ENCODE measurements around the gene ANKRD28.
"Not testable (repeated sequence)": the region's sequence is repeated elsewhere in the genome, so short reads cannot be mapped to it uniquely, and the experiment has no call there.

Gene ANKRD28

GRCh38 chr3:15819043-15819442, 21.3 kb upstream of the ANKRD28 start:
- no peaks in the 10 kb centered on the region for H3K4me1 ChIP-seq (ENCODE audit: insufficient read depth, low read length)
- no peaks in the 10 kb centered on the region for H3K36me3 ChIP-seq (ENCODE audit: insufficient read depth, low read length)
- H3K27me3 ChIP-seq (ENCODE audit: insufficient read depth, low read length), result no peaks in the 10 kb centered on the region
- H3K4me3 ChIP-seq (ENCODE audit: low read length), result no peak overlapping the region
- peaks cover 2% of the 10 kb centered on the region for H3K9me3 ChIP-seq (ENCODE audit: low read length)
- H2AFZ ChIP-seq (ENCODE audit: low read depth, low read length), result no peak overlapping the region

GRCh38 chr3:15815696-15816095, 17.9 kb upstream of the ANKRD28 start:
- H3K27me3 ChIP-seq (ENCODE audit: insufficient read depth, low read length), result no peaks in the 10 kb centered on the region
- no peak overlapping the region for H3K4me3 ChIP-seq (ENCODE audit: low read length)
- no peak overlapping the region for H2AFZ ChIP-seq (ENCODE audit: low read depth, low read length)
- no peaks in the 10 kb centered on the region for H3K9me3 ChIP-seq (ENCODE audit: low read length)
- no peaks in the 10 kb centered on the region for H3K36me3 ChIP-seq (ENCODE audit: insufficient read depth, low read length)
- no peaks in the 10 kb centered on the region for H3K4me1 ChIP-seq (ENCODE audit: insufficient read depth, low read length)

- H3K4me1 ChIP-seq (ENCODE audit: insufficient read depth, low read length); H3K4me3 ChIP-seq (ENCODE audit: low read length); H3K36me3 ChIP-seq (ENCODE audit: insufficient read depth, low read length); H3K27me3 ChIP-seq (ENCODE audit: insufficient read depth, low read length); H3K9me3 ChIP-seq (ENCODE audit: low read length); H2AFZ ChIP-seq (ENCODE audit: low read depth, low read length): not testable (repeated sequence)
Observed at GRCh38 chr3:15813079-15813478, 15.3 kb upstream of the ANKRD28 start.

- H3K4me3 ChIP-seq (ENCODE audit: low read length), result no peak overlapping the region
- no peaks in the 10 kb centered on the region for H3K4me1 ChIP-seq (ENCODE audit: insufficient read depth, low read length)
- no peaks in the 10 kb centered on the region for H3K36me3 ChIP-seq (ENCODE audit: insufficient read depth, low read length)
- no peak overlapping the region for H2AFZ ChIP-seq (ENCODE audit: low read depth, low read length)
- no peaks in the 10 kb centered on the region for H3K9me3 ChIP-seq (ENCODE audit: low read length)
- no peaks in the 10 kb centered on the region for H3K27me3 ChIP-seq (ENCODE audit: insufficient read depth, low read length)
Observed at GRCh38 chr3:15812183-15812582, 14.4 kb upstream of the ANKRD28 start.

GRCh38 chr3:15810702-15811101, 12.9 kb upstream of the ANKRD28 start:
- H3K9me3 ChIP-seq (ENCODE audit: low read length), result no peaks in the 10 kb centered on the region
- H3K27me3 ChIP-seq (ENCODE audit: insufficient read depth, low read length), result no peaks in the 10 kb centered on the region
- no peaks in the 10 kb centered on the region for H3K36me3 ChIP-seq (ENCODE audit: insufficient read depth, low read length)
- no peak overlapping the region for H2AFZ ChIP-seq (ENCODE audit: low read depth, low read length)
- H3K4me1 ChIP-seq (ENCODE audit: insufficient read depth, low read length), result no peaks in the 10 kb centered on the region
- H3K4me3 ChIP-seq (ENCODE audit: low read length), result no peak overlapping the region

- Histone ChIP-seq H3K27me3 (ENCODE audit: insufficient read depth, low read length) (no peaks in the 10 kb centered on the region), H3K36me3 (ENCODE audit: insufficient read depth, low read length) (no peaks in the 10 kb centered on the region), H3K9me3 (ENCODE audit: low read length) (no peaks in the 10 kb centered on the region), H3K4me1 (ENCODE audit: insufficient read depth, low read length) (no peaks in the 10 kb centered on the region), H2AFZ (ENCODE audit: low read depth, low read length) (no peak overlapping the region), H3K4me3 (ENCODE audit: low read length) (no peak overlapping the region)
Observed at GRCh38 chr3:15809313-15809712, 11.5 kb upstream of the ANKRD28 start.

- H3K27me3 ChIP-seq (ENCODE audit: insufficient read depth, low read length), result no peaks in the 10 kb centered on the region
- no peaks in the 10 kb centered on the region for H3K9me3 ChIP-seq (ENCODE audit: low read length)
- no peak overlapping the region for H2AFZ ChIP-seq (ENCODE audit: low read depth, low read length)
- H3K36me3 ChIP-seq (ENCODE audit: insufficient read depth, low read length), result no peaks in the 10 kb centered on the region
- no peak overlapping the region for H3K4me3 ChIP-seq (ENCODE audit: low read length)
- H3K4me1 ChIP-seq (ENCODE audit: insufficient read depth, low read length), result no peaks in the 10 kb centered on the region
Observed at GRCh38 chr3:15808679-15809310, 11.0 kb upstream of the ANKRD28 start.

- H2AFZ ChIP-seq (ENCODE audit: low read depth, low read length), result no peak overlapping the region
- no peaks in the 10 kb centered on the region for H3K9me3 ChIP-seq (ENCODE audit: low read length)
- no peak overlapping the region for H3K4me3 ChIP-seq (ENCODE audit: low read length)
- no peaks in the 10 kb centered on the region for H3K4me1 ChIP-seq (ENCODE audit: insufficient read depth, low read length)
- no peaks in the 10 kb centered on the region for H3K27me3 ChIP-seq (ENCODE audit: insufficient read depth, low read length)
- H3K36me3 ChIP-seq (ENCODE audit: insufficient read depth, low read length), result no peaks in the 10 kb centered on the region
Observed at GRCh38 chr3:15805756-15806266, 8.0 kb upstream of the ANKRD28 start.

GRCh38 chr3:15804553-15805095, 6.8 kb upstream of the ANKRD28 start:
- Histone ChIP-seq H3K36me3 (ENCODE audit: insufficient read depth, low read length) (no peaks in the 10 kb centered on the region), H3K9me3 (ENCODE audit: low read length) (no peaks in the 10 kb centered on the region), H3K4me3 (ENCODE audit: low read length) (no peak overlapping the region), H3K27me3 (ENCODE audit: insufficient read depth, low read length) (no peaks in the 10 kb centered on the region), H2AFZ (ENCODE audit: low read depth, low read length) (no peak overlapping the region), H3K4me1 (ENCODE audit: insufficient read depth, low read length) (no peaks in the 10 kb centered on the region)

GRCh38 chr3:15803921-15804320, 6.1 kb upstream of the ANKRD28 start:
- Histone ChIP-seq H2AFZ (ENCODE audit: low read depth, low read length) (no peak overlapping the region), H3K4me3 (ENCODE audit: low read length) (no peak overlapping the region), H3K9me3 (ENCODE audit: low read length) (no peaks in the 10 kb centered on the region), H3K27me3 (ENCODE audit: insufficient read depth, low read length) (no peaks in the 10 kb centered on the region), H3K36me3 (ENCODE audit: insufficient read depth, low read length) (no peaks in the 10 kb centered on the region), H3K4me1 (ENCODE audit: insufficient read depth, low read length) (no peaks in the 10 kb centered on the region)

GRCh38 chr3:15801298-15801697, 3.5 kb upstream of the ANKRD28 start:
- Histone ChIP-seq H3K36me3 (ENCODE audit: insufficient read depth, low read length) (no peaks in the 10 kb centered on the region), H3K4me1 (ENCODE audit: insufficient read depth, low read length) (peaks cover 16% of the 10 kb centered on the region), H3K4me3 (ENCODE audit: low read length) (no peak overlapping the region), H2AFZ (ENCODE audit: low read depth, low read length) (no peak overlapping the region), H3K27me3 (ENCODE audit: insufficient read depth, low read length) (no peaks in the 10 kb centered on the region), H3K9me3 (ENCODE audit: low read length) (no peaks in the 10 kb centered on the region)

GRCh38 chr3:15800780-15801179, 3.0 kb upstream of the ANKRD28 start:
- Histone ChIP-seq H3K36me3 (ENCODE audit: insufficient read depth, low read length) (no peaks in the 10 kb centered on the region), H2AFZ (ENCODE audit: low read depth, low read length) (no peak overlapping the region), H3K4me1 (ENCODE audit: insufficient read depth, low read length) (peaks cover 21% of the 10 kb centered on the region), H3K27me3 (ENCODE audit: insufficient read depth, low read length) (no peaks in the 10 kb centered on the region), H3K9me3 (ENCODE audit: low read length) (no peaks in the 10 kb centered on the region), H3K4me3 (ENCODE audit: low read length) (no peak overlapping the region)

GRCh38 chr3:15800327-15800726, 2.5 kb upstream of the ANKRD28 start:
- Histone ChIP-seq H3K4me3 (ENCODE audit: low read length) (no peak overlapping the region), H3K36me3 (ENCODE audit: insufficient read depth, low read length) (no peaks in the 10 kb centered on the region), H3K9me3 (ENCODE audit: low read length) (no peaks in the 10 kb centered on the region), H2AFZ (ENCODE audit: low read depth, low read length) (no peak overlapping the region), H3K27me3 (ENCODE audit: insufficient read depth, low read length) (no peaks in the 10 kb centered on the region), H3K4me1 (ENCODE audit: insufficient read depth, low read length) (peaks cover 26% of the 10 kb centered on the region)

Data from neuron (in vitro differentiated cells).